HCT116 (cell line): ENCODE data around the gene NNT. TPM values are rescaled to one million over a fixed set of nuclear protein-coding genes. Genes with fewer than 3 reads are reported as not detected.

Source experiments
- ATAC-seq: fragments of 200-7000 bp; cut with Tn5 transposase; 2 replicates; pipeline ENCODE4 v1.9.1; 2020; ENCODE audit warnings: mild to moderate bottlenecking, moderate library complexity
- BruUV-seq: library from RNA; stranded (reverse); fragments of 400-500 nt; replicated peaks from 2 replicates; lab custom pipeline; 2021; lab: Mats Ljungman, UMichigan
- CTCF ChIA-PET: fragments of 300-600 bp; sonication (Branson Sonifier 250); formaldehyde crosslinking; loops from one replicate; lab custom pipeline; 2021; ENCODE audit warnings: antibody characterized with exemption; lab: Charles Lee
- POLR2A ChIA-PET: fragments of 300-600, 350-600 bp; sonication (Branson Sonifier 250); formaldehyde crosslinking; loops from one replicate; lab custom pipeline; 2021; ENCODE audit warnings: antibody characterized with exemption; lab: Charles Lee
- RAD21 ChIA-PET, 2 experiments: fragments of 300-600 bp; sonication (Branson Sonifier 250); formaldehyde crosslinking; loops; one replicate each; lab custom pipeline; 2023; ENCODE audit warnings: low total read pairs in 2 of 2; ENCODE audit not compliant: uncharacterized antibody in 2 of 2, unreplicated experiment in 2 of 2, low non-redundant PET in 1 of 2; lab: Charles Lee
- DNase-seq: peaks from one replicate; pipeline ENCODE4 v3.0.0-alpha.2; 2010; ENCODE audit warnings: low read depth, low spot score
- H2AFZ ChIP-seq: fragments of 200-600 bp; shearing (Covaris generic), sonication (generic); 2 replicates; pipeline ENCODE4 v1.6.1; 2017; ENCODE audit warnings: low read depth, mixed run types, mixed read lengths, antibody characterized with exemption, low read length; ENCODE audit not compliant: poor library complexity, severe bottlenecking
- H3K27ac ChIP-seq: 2 replicates; pipeline ENCODE4 v1.5.1; 2012; ENCODE audit warnings: low read depth, low read length
- H3K27me3 ChIP-seq: fragments of 200-600 bp; sonication (generic); 2 replicates; pipeline ENCODE4 v1.6.1; 2016; ENCODE audit warnings: mixed run types, low read length, mixed read lengths; ENCODE audit not compliant: insufficient read depth
- H3K36me3 ChIP-seq, 2 experiments: fragments of 200-500 bp in 1 of 2; fragments of 200-600 bp in 1 of 2; sonication (Bioruptor generic) in 1 of 2; sonication (generic) in 1 of 2; 2 replicates each; pipeline versions ENCODE4 v1.5.1 to v1.6.1; 2014 to 2016; ENCODE audit warnings: low read length in 2 of 2, inconsistent platforms in 1 of 2, mixed read lengths in 1 of 2, mixed run types in 1 of 2; ENCODE audit not compliant: insufficient read depth in 2 of 2, control insufficient read depth in 1 of 2
- H3K4me1 ChIP-seq, 2 experiments: fragments of 200-600 bp in 1 of 2; sonication (generic) in 1 of 2; 2 replicates each; pipeline versions ENCODE4 v1.5.1 to v1.6.1; 2012 to 2017; ENCODE audit warnings: low read length in 2 of 2, inconsistent platforms in 1 of 2, mild to moderate bottlenecking in 1 of 2, mixed read lengths in 1 of 2, mixed run types in 1 of 2, moderate library complexity in 1 of 2; ENCODE audit not compliant: insufficient read depth in 2 of 2, control insufficient read depth in 1 of 2
- H3K4me2 ChIP-seq: fragments of 200-600 bp; sonication (generic); 2 replicates; pipeline ENCODE4 v1.6.1; 2017; ENCODE audit warnings: mixed run types, low read length, mixed read lengths
- H3K4me3 ChIP-seq, 2 experiments: fragments of 200-600 bp in 1 of 2; sonication (generic) in 1 of 2; replicated peaks in 1 of 2; 2 replicates each; pipeline ENCODE4 v1.5.1; 2011 to 2016; ENCODE audit warnings: low read length in 2 of 2, control low read depth in 1 of 2, low read depth in 1 of 2, mild to moderate bottlenecking in 1 of 2, mixed read lengths in 1 of 2, mixed run types in 1 of 2
- H3K79me2 ChIP-seq: fragments of 200-600 bp; sonication (generic); 2 replicates; pipeline ENCODE4 v1.6.1; 2017; ENCODE audit warnings: mild to moderate bottlenecking, mixed run types, low read length, moderate library complexity, mixed read lengths; ENCODE audit not compliant: insufficient read depth
- H3K9ac ChIP-seq: fragments of 200-600 bp; sonication (generic); 2 replicates; pipeline ENCODE4 v1.6.1; 2016; ENCODE audit warnings: low read length, mixed read lengths
- H3K9me2 ChIP-seq: fragments of 200-600 bp; sonication (generic), shearing (Covaris generic); 2 replicates; pipeline ENCODE4 v1.6.1; 2017; ENCODE audit warnings: mixed run types, mild to moderate bottlenecking, moderate library complexity; ENCODE audit not compliant: insufficient read depth
- H3K9me3 ChIP-seq, 2 experiments: fragments of 200-500 bp in 1 of 2; fragments of 200-600 bp in 1 of 2; sonication (Bioruptor generic) in 1 of 2; sonication (generic) in 1 of 2; 2 replicates each; pipeline ENCODE4 v1.6.1; 2014 to 2017; ENCODE audit warnings: low read length in 2 of 2, mixed read lengths in 2 of 2, inconsistent platforms in 1 of 2, low read depth in 1 of 2, mild to moderate bottlenecking in 1 of 2, mixed run types in 1 of 2, moderate library complexity in 1 of 2; ENCODE audit not compliant: control insufficient read depth in 1 of 2, insufficient read depth in 1 of 2
- H4K20me1 ChIP-seq: fragments of 200-600 bp; sonication (generic), shearing (Covaris generic); 2 replicates; pipeline ENCODE4 v1.6.1; 2017; ENCODE audit warnings: mixed run types, mild to moderate bottlenecking, moderate library complexity; ENCODE audit not compliant: insufficient read depth
- ATF3 ChIP-seq: IDR thresholded peaks from 2 replicates; pipeline ENCODE4 v1.6.1; 2012
- CBX3 ChIP-seq: IDR thresholded peaks from 2 replicates; pipeline ENCODE4 v1.6.1; 2012; ENCODE audit warnings: low read depth
- EZH2phosphoT487 ChIP-seq: fragments of 200-600 bp; IDR thresholded peaks from 2 replicates; pipeline ENCODE4 v1.6.1; 2018; ENCODE audit warnings: antibody characterized with exemption, borderline replicate concordance
- JUND ChIP-seq: IDR thresholded peaks from 2 replicates; pipeline ENCODE4 v1.6.1; 2012
- REST ChIP-seq: IDR thresholded peaks from 2 replicates; pipeline ENCODE4 v1.6.1; 2012; ENCODE audit warnings: low read depth
- SRF ChIP-seq: IDR thresholded peaks from 2 replicates; pipeline ENCODE4 v1.6.1; 2012; ENCODE audit warnings: low read depth
- TCF7L2 ChIP-seq: IDR thresholded peaks from 2 replicates; pipeline ENCODE4 v1.7.0; 2011; ENCODE audit warnings: borderline replicate concordance, inconsistent platforms; ENCODE audit not compliant: insufficient read depth, insufficient read length; ENCODE audit errors: extremely low read depth
- ZNF274 ChIP-seq: fragments of 200-500 bp; sonication (Bioruptor generic); IDR thresholded peaks from 2 replicates; pipeline ENCODE4 v1.6.1; 2014; ENCODE audit warnings: mild to moderate bottlenecking, low read depth, low read length, inconsistent platforms
- intact Hi-C: fragments of 100-400 bp; cut with micrococcal nuclease; formaldehyde crosslinking; loops from 2 replicates; pipeline ENCODE4 v1.10.0; 2022
- total RNA-seq: library from RNA; stranded (reverse); gene quantifications from one replicate; pipeline ENCODE4 v1.2.1, GENCODE V29; 2021; ENCODE audit not compliant: unreplicated experiment

The NNT gene
- total RNA-seq, 1 experiment from 2014 or later: 0.32 TPM

GRCh38 chr5:43643327-43643726 lies 40.3 kb downstream of the NNT start:
- Histone ChIP-seq H3K27ac (no peak overlapping the region), H3K27me3 (no peaks in the 10 kb centered on the region), H3K36me3 (no peaks in the 10 kb centered on the region), H3K4me3 (no peak overlapping the region), H3K9me3 (no peaks in the 10 kb centered on the region), H2AFZ (no peak overlapping the region), H3K9me2 (no peaks in the 10 kb centered on the region), H3K9ac (no peak overlapping the region), H3K4me2 (no peak overlapping the region), H3K79me2 (no peaks in the 10 kb centered on the region), H3K4me1 (no peaks in the 10 kb centered on the region), H4K20me1 (no peaks in the 10 kb centered on the region)
- DNase-seq: no peak
- BruUV-seq: no TSS peak
- intact Hi-C loops: no loop called here
- ChIA-PET RAD21 (no interaction called here), POLR2A (no interaction called here), CTCF (interaction anchor here (3.7 kb wide), 1 partner anchor 12 kb away, joined by 21 read pairs; no protein-coding TSS in a partner anchor)
- TF ChIP-seq JUND (no peak), ATF3 (no peak), EZH2phosphoT487 (no peak), ZNF274 (no peak), TCF7L2 (no peak), CBX3 (no peak), REST (no peak), SRF (no peak)
- ATAC-seq: no peak
